Measurements from ENCODE around the gene SEMA7A. TPM values are rescaled to one million over a fixed set of nuclear protein-coding genes. Genes with fewer than 3 reads are reported as not detected.

SEMA7A gene
- total and polyA plus RNA-seq, 9 of the 15 experiments (the other 6 are each of a cell fraction or from before 2014, with no cell fraction given) = 0.04 to 8.2 (median 5.4) TPM; not detected in 1

DNA sequence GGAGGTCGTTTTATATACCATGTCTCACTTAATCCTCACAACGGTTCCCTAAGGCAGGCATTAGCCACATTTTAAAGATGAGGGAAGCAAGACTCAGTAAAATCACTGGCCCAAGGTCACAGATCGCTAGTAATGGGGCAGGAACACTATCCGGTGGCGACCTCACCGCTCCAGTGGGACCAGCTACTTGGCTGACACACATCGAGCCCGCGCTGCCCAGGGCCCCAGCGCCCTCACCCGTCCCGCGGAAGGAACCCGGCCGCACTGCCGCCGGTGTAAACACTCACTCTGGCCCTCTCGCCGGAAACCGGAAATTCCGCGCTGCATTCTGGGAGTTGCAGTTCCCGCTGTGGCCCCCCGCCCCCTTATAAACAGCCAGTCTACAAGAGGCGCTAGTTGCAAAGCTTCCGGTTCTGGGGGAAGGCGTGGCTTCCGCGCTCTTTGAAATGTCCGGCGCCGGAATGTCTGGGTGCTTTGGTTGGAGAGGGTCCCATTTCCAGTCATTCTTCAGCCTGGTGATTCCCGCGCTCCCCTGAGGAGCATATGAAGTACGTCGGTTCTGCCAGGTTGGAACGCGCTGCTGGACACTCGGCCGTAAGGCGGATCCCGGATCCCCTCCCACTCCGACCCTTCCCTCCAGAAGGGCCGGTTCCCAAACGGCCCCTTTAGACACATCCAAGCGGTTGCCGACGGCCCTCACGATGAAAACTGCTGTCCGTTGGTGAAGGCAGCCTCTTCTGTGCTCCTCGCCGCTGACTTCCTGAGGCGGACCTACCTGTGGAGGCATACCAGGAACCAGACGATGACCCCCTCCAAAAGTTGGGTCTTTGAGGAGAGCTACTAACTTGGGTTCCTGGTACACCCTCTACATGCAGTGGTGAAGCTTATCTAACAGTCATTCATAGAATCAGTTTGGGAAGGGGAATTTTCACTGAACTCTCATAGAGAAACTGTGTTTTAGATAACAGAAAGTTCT lies 27.4 kb upstream of the SEMA7A start, which contains the start of gene UBL7 (continued):
- TF ChIP-seq ZNF263 (CRISPR knock-in tag; IDR thresholded peaks at IDR 0.05; ENCODE audit: borderline replicate concordance) = no peak
- no peak for TF ChIP-seq BCL6 (CRISPR knock-in tag; IDR thresholded peaks at IDR 0.05)
- peak; percentile 0 for TF ChIP-seq MEIS2 (IDR thresholded peaks at IDR 0.05; ENCODE audit: partially characterized antibody)
- TF ChIP-seq, protein P1, sequence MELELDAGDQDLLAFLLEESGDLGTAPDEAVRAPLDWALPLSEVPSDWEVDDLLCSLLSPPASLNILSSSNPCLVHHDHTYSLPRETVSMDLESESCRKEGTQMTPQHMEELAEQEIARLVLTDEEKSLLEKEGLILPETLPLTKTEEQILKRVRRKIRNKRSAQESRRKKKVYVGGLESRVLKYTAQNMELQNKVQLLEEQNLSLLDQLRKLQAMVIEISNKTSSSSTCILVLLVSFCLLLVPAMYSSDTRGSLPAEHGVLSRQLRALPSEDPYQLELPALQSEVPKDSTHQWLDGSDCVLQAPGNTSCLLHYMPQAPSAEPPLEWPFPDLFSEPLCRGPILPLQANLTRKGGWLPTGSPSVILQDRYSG (tag; conservative IDR thresholded peaks at IDR 0.05; ENCODE audit: low read depth) = no peak
- no peak for TF ChIP-seq SREBF2 (CRISPR knock-in tag; IDR thresholded peaks at IDR 0.05)
- no peak for TF ChIP-seq PRMT5 (CRISPR knock-in tag; IDR thresholded peaks at IDR 0.05)
- peak; percentile 63 for TF ChIP-seq PHF20 (IDR thresholded peaks at IDR 0.05; ENCODE audit: partially characterized antibody)
- TF ChIP-seq HDGF (IDR thresholded peaks at IDR 0.05) = no peak
- no peak for TF ChIP-seq ZNF23 (CRISPR knock-in tag; IDR thresholded peaks at IDR 0.05)
- no peak for TF ChIP-seq XRCC4 (IDR thresholded peaks at IDR 0.05; ENCODE audit: extremely low read depth, insufficient read depth, insufficient read length)
- no peak for TF ChIP-seq PHF21A (IDR thresholded peaks at IDR 0.05; ENCODE audit: borderline replicate concordance, low read depth)
- TF ChIP-seq MAZ (CRISPR knock-in tag; conservative IDR thresholded peaks at IDR 0.05 in 1 of 2, IDR thresholded peaks at IDR 0.05 in 1 of 2) = peak; percentile 52 to 78
- TF ChIP-seq MCM5 (IDR thresholded peaks at IDR 0.05; ENCODE audit: low read depth) = no peak
- no peak for TF ChIP-seq PHB2 (IDR thresholded peaks at IDR 0.05; ENCODE audit: low read depth)
- 0 out of 2 replicates have a peak, but pooled peaks have one; percentile 67 for TF ChIP-seq NR1H2 (CRISPR knock-in tag; IDR thresholded peaks at IDR 0.05)
- TF ChIP-seq ZNF324 (CRISPR knock-in tag; IDR thresholded peaks at IDR 0.05) = no peak
- TF ChIP-seq ZBED1 (IDR thresholded peaks at IDR 0.05) = no peak
- no peak for TF ChIP-seq SMAD2 (IDR thresholded peaks at IDR 0.05; ENCODE audit: low read depth, low read length)
- peak; percentile 66 for TF ChIP-seq HMGN3 (IDR thresholded peaks at IDR 0.05; ENCODE audit: borderline replicate concordance, extremely low read depth, insufficient read length, low read depth, low read length)
- TF ChIP-seq, protein P2, sequence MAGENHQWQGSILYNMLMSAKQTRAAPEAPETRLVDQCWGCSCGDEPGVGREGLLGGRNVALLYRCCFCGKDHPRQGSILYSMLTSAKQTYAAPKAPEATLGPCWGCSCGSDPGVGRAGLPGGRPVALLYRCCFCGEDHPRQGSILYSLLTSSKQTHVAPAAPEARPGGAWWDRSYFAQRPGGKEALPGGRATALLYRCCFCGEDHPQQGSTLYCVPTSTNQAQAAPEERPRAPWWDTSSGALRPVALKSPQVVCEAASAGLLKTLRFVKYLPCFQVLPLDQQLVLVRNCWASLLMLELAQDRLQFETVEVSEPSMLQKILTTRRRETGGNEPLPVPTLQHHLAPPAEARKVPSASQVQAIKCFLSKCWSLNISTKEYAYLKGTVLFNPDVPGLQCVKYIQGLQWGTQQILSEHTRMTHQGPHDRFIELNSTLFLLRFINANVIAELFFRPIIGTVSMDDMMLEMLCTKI (IDR thresholded peaks at IDR 0.05; ENCODE audit: partially characterized antibody) = no peak
- peak; percentile 51; the same call in 1 of the 2 replicates for TF ChIP-seq TAF7 (tag; IDR thresholded peaks at IDR 0.05)
- TF ChIP-seq, protein P3, sequence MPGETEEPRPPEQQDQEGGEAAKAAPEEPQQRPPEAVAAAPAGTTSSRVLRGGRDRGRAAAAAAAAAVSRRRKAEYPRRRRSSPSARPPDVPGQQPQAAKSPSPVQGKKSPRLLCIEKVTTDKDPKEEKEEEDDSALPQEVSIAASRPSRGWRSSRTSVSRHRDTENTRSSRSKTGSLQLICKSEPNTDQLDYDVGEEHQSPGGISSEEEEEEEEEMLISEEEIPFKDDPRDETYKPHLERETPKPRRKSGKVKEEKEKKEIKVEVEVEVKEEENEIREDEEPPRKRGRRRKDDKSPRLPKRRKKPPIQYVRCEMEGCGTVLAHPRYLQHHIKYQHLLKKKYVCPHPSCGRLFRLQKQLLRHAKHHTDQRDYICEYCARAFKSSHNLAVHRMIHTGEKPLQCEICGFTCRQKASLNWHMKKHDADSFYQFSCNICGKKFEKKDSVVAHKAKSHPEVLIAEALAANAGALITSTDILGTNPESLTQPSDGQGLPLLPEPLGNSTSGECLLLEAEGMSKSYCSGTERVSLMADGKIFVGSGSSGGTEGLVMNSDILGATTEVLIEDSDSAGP (CRISPR knock-in tag; IDR thresholded peaks at IDR 0.05) = no peak
- TF ChIP-seq SAFB (IDR thresholded peaks at IDR 0.05; ENCODE audit: borderline replicate concordance, low read depth, low read length) = no peak
- TF ChIP-seq CHCHD3 (CRISPR knock-in tag; IDR thresholded peaks at IDR 0.05) = no peak
- TF ChIP-seq NFATC3 (IDR thresholded peaks at IDR 0.05) = no peak
- TF ChIP-seq ZBTB8A (IDR thresholded peaks at IDR 0.05; ENCODE audit: partially characterized antibody) = no peak

All from K562 (cell line).